Measurements from ENCODE around the gene NDUFAF8.
A peak's percentile ranks its signal among the peaks of the same experiment; 100 is the strongest.

Gene NDUFAF8

GRCh38 chr17:81206657-81207056 is 32.5 kb upstream of the NDUFAF8 start:
- TF ChIP-seq, protein P1, sequence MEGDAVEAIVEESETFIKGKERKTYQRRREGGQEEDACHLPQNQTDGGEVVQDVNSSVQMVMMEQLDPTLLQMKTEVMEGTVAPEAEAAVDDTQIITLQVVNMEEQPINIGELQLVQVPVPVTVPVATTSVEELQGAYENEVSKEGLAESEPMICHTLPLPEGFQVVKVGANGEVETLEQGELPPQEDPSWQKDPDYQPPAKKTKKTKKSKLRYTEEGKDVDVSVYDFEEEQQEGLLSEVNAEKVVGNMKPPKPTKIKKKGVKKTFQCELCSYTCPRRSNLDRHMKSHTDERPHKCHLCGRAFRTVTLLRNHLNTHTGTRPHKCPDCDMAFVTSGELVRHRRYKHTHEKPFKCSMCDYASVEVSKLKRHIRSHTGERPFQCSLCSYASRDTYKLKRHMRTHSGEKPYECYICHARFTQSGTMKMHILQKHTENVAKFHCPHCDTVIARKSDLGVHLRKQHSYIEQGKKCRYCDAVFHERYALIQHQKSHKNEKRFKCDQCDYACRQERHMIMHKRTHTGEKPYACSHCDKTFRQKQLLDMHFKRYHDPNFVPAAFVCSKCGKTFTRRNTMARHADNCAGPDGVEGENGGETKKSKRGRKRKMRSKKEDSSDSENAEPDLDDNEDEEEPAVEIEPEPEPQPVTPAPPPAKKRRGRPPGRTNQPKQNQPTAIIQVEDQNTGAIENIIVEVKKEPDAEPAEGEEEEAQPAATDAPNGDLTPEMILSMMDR (conservative IDR thresholded peaks at IDR 0.05; ENCODE audit: low read depth), result no peak
- POLR2A ChIA-PET (ENCODE audit: low non-redundant PET), result no interaction called here
- H3K27ac ChIP-seq, result peak overlapping the region; percentile 40
- CTCF ChIA-PET, result interaction anchor here (0.5 to 0.6 kb wide), 3 partner anchors 56 to 315 kb away, joined by 3 read pairs; no protein-coding TSS in a partner anchor
- DNase-seq (ENCODE audit: low spot score), result no peak

GRCh38 chr17:81207610-81208581 is 31.2 kb upstream of the NDUFAF8 start:
- ChIA-PET CTCF (interaction anchor here (0.5 to 0.6 kb wide), 3 partner anchors 82 to 252 kb away, joined by 3 read pairs; no protein-coding TSS in a partner anchor), POLR2A (ENCODE audit: low non-redundant PET) (no interaction called here)
- DNase-seq (ENCODE audit: low spot score), result no peak
- TF ChIP-seq, protein P1 (conservative IDR thresholded peaks at IDR 0.05; ENCODE audit: low read depth), result no peak
- H3K27ac ChIP-seq, result peak overlapping the region; percentile 40

- ChIA-PET POLR2A (ENCODE audit: low non-redundant PET) (no interaction called here), CTCF (no interaction called here)
- DNase-seq (ENCODE audit: low spot score), result no peak
- TF ChIP-seq, protein P1 (conservative IDR thresholded peaks at IDR 0.05; ENCODE audit: low read depth), result no peak
- peak overlapping the region; percentile 40; the same call in 1 of the 2 replicates for H3K27ac ChIP-seq
These were observed 30.5 kb upstream of the NDUFAF8 start for GRCh38 chr17:81208651-81209050.

DNA sequence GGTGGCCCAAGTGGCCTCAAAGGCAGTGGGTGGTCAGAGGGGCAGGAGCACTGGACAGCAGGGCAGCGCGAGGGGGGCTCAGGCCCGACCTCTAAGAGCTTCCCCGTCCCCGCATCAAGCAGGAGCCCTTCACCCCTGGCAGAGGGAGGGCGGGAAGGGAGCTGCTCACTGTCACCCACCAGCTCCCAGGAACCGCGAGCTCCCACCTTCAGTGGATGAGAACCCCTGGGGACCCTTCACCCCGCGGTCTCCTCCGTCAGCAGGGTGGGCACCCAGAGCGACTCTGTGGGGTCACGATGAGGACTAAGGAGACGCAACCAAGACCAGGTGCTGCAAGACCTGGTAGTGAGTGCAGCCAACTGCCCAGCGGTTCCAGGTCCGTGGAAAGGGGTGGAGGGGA is 30.0 kb upstream of the NDUFAF8 start:
- ChIA-PET POLR2A (ENCODE audit: low non-redundant PET) (no interaction called here), CTCF (no interaction called here)
- DNase-seq (ENCODE audit: low spot score), result no peak
- TF ChIP-seq, protein P1 (conservative IDR thresholded peaks at IDR 0.05; ENCODE audit: low read depth), result no peak
- peak overlapping the region; percentile 40; the same call in 1 of the 2 replicates for H3K27ac ChIP-seq

DNA sequence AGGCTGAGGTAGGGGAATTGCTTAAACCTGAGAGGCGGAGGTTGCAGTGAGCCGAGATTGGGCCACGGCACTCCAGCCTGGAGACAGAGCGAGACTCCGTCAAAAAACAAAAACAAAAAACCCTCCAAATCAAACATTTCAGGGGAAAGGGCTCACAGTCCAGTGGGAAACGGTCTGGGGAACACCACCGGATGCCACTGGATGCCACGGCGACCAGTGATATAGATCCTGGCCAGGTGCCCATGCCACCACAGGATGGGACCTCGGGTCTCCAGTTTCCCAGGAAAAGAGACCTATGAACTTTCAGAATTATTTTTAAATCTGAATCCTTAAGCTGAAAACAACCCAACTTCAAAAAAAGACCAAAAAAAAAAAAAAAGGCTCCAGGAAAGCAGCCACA is 28.7 kb upstream of the NDUFAF8 start:
- no peak overlapping the region; the same call in 1 of the 2 replicates for H3K27ac ChIP-seq
- CTCF ChIA-PET, result interaction anchor here (0.6 kb wide), 1 partner anchor 657 kb away, joined by 5 read pairs; no protein-coding TSS in a partner anchor
- TF ChIP-seq, protein P1 (conservative IDR thresholded peaks at IDR 0.05; ENCODE audit: low read depth), result no peak
- POLR2A ChIA-PET (ENCODE audit: low non-redundant PET), result no interaction called here
- no peak for DNase-seq (ENCODE audit: low spot score)

GRCh38 chr17:81210868-81211267 is 28.2 kb upstream of the NDUFAF8 start:
- TF ChIP-seq, protein P1 (conservative IDR thresholded peaks at IDR 0.05; ENCODE audit: low read depth), result no peak
- ChIA-PET POLR2A (ENCODE audit: low non-redundant PET) (no interaction called here), CTCF (interaction anchor here (0.6 kb wide), 1 partner anchor 658 kb away, joined by 5 read pairs; no protein-coding TSS in a partner anchor)
- DNase-seq (ENCODE audit: low spot score), result no peak
- H3K27ac ChIP-seq, result peak overlapping the region; percentile 39
